HG03175 (cell line): ENCODE data around the gene GMDS.

ENCODE experiments used
- ATAC-seq: cut with Tn5 transposase; IDR thresholded peaks from one replicate; pipeline ENCODE4 v1.9.1; 2021; ENCODE audit warnings: mild to moderate bottlenecking, moderate library complexity; ENCODE audit not compliant: unreplicated experiment

GMDS gene

DNA sequence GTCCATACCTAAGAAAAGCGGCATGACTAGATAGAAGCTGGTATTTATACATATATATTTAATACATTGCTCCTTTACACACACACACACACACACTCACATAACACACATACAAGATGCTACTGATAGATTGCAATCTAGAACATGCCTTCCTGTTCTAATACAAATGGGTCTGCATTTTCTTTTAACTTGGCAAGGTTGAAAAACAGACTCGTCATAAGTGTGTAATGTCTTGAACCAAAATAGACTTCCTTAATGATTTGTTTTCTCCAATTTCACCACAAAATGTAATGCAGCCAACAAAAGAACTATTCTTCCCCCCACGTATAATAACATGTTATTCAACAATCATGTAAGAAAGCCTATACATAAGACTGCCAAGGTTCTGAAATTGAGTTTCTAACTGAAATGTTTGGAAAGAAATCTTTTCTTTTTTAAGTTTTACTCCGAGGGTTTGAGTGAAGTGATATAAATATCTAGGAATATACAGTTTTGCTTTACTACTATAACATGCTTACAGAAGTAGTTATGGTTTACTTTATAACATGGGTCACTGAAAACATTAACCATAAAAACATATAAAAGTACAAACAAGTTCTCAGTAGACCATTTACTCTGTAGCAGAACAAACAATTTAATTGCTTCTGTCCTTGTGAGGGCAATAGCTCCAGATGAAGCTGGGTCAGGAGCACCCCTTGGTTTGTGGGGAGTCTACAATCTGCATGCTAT lies 428.2 kb downstream of the GMDS start:
- no peak for ATAC-seq

GRCh38 chr6:1815827-1816452 lies 429.5 kb downstream of the GMDS start:
- ATAC-seq, result no peak

DNA sequence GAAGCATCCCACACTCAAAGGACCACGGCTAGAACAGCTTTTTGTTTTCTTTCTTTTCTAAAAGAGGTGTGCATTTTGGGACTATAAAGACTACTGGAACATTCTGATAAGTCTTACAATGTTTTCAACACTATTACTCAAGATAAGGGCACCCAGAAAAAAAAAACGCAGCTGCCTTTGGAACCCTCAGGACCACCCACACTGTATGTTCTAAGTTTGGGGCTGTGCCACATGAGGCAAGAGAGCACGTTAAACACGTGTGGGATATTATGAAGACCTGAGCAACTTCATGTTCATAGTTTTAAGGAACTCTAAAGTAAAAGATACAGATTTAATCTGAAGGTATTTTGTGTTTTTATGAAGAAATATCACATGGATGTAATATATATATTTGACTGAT lies 431.1 kb downstream of the GMDS start:
- ATAC-seq, result no peak

GRCh38 chr6:1812487-1812886 lies 432.9 kb downstream of the GMDS start:
- no peak for ATAC-seq

- ATAC-seq, result no peak
Measured at GRCh38 chr6:1812034-1812433, 433.4 kb downstream of the GMDS start.

DNA sequence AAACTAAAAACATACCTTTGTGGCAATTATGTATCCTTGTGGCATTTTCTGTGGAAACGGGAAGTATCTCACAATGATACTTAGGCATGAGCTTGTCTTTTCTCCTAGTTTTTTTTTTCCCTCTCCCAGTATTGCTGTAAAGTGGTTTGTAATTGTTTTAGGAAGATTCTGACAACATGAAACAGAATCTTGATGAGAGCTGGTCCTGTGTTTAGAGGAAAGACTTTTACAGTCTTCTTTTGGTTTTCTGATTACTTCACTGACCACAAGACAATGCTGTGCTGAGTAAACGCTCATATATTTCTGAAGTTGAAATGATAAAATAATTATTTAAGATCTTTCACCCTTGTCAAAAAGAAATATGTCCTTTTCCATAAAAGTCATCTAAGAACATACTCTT lies 434.5 kb downstream of the GMDS start:
- ATAC-seq, result no peak

GRCh38 chr6:1809291-1809988 lies 436.0 kb downstream of the GMDS start:
- ATAC-seq, result no peak

GRCh38 chr6:1806935-1807334 lies 438.5 kb downstream of the GMDS start:
- no peak for ATAC-seq

DNA sequence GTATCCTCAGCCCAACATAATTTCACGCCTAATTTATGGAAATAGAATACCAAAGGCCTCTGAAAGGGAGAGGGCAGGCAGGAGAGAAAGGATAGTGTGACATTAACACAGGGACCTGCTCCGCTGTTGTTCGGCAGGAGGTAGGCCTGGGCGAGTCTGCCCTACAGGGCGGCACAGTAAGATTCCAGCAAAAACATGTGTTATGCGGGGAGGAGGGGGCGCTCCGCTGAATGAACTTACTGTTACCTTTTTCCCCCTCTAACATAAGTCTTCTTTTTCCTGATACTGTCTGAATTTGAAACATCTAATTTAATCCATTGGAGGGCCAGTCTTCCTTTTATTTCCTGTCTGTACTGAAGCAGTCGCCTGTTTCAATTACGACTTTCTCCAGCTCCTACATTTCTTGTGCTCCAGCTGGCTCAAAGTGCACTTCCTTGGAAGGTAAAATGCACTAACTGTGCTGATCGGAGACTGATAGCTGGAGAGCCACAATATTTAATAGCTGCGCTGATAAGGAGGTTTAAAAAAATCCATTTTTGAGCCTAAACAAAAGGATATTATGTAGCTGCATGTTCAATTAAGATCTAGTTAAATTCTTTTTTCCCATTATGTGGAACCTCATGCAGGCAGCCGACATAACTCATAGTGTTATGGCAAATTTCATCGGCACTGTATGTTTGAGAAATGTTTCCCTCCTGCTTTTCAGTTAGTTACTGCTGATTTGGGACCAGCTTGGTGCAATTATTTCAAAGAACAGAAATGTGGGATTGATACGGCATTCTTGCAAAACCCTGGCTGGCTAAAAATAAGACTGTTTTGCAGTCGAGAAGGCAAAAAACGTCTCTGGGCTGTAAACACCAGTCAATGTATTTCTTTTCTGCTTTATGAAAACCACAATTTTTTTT lies 442.7 kb downstream of the GMDS start:
- ATAC-seq, result no peak

DNA sequence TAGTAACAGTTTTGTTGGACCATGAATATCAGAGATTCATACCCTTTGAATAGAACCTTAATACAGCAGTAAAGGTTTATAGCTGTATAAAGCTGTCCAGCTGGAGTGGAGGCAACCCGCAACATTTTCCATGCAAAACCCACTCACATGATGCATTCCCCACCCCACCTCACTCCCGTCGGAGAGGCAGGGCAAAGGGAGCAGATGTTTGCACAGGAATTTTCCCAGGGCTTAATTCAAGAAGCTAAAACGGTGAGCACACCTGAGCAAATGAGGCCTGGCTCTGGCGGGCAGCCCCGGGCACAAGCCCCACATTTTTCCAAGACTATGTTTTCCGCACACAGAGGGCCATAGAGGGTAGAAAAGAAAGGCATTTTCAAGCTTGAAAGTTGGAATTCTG lies 444.0 kb downstream of the GMDS start:
- no peak for ATAC-seq

DNA sequence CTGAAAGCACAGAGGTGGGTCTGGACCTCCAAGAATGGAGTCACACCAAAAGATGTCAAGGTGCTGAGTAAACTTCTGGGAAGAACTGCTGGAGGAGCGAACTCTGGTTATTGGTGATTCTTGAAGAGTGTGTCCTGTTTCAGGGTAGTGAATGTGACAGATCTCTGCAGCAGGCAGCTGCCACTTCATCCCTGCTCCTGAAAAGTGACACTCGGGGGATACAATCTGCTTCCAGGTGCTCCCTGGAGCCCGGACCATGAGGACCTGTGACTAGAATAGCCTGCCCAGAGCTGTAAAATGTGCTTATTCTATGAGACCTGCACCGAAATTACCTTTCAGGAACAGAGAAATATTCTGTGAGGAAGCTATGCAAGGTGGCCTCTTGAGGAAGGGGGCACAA lies 444.6 kb downstream of the GMDS start:
- ATAC-seq, result no peak

- no peak for ATAC-seq
Measured at GRCh38 chr6:1798965-1799325, 446.5 kb downstream of the GMDS start.

GRCh38 chr6:1798303-1798964 lies 447.0 kb downstream of the GMDS start:
- no peak for ATAC-seq

DNA sequence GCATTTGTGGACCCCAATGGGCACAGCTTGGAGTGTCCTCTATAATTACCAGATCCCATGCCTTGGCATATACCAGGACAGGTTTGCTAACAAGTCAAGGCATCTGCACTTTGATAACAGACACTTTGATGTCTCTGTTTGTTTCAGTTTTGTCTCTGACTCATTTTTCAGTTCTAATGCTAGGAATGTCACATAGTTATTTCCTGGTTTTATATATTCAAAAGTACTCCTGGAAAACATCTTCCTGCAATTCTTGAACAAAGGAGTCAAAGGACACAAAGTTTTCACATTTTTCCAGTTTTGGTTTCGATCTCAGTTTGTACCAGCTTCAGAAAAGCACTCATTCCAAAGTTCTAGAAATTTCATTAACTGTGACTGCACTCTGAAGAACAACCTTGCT lies 447.6 kb downstream of the GMDS start:
- ATAC-seq, result peak; percentile 10

DNA sequence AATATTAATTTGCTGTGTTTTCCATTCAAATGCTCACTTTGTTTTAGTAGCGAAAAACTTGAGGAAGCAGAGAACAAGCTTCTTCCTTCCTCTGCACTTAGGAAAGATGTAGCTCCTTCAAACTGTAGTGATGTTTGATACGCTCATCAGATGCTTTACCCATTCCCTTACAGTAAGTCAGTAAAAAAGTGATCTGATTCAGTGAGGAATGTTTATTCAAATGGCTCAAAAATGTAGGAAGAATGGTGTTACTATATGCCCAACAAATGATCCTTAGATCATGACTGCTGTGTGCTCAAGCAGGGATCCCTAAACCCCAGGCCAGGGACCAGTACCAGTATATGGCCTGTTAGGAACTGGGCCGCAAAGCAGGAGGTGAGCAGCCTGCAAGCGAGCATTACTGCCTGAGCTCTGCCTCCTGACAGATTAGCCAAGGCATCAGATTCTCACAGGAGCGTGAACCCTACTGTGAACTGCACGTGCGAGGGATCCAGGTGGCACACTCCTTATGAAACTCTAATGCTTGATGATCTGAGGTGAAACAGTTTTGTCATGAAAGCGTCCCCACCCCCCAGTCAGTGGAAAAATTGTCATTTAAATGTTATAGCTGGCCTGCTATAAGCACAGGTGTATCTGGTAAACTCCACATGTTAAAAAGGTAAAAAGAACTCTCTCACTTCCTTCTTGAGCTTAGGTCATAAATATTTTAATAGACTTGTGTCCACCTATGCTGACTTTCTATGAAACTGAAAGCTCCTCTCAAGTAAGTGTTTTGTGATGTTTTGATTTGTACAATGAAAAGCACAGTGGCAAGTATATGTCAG lies 448.5 kb downstream of the GMDS start:
- ATAC-seq, result peak; percentile 86

DNA sequence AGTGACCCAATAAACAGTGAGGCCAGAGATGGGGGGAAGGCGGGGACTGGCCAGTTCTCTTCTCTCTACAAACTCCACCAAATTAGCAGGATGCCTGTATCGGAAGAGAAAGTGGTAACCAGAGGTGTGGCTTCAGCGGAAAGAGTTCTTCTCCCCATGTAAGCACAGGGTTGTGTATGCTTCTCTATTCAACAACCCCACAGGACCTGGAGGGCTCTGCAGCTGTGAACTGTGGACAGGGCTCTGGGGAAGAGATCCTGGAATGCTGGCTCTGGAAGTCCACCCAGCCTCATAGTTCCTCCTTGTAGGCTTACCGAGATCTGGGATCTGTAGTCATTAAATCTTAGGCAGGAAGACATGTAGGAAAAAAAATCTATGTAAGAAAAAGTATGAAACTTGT lies 449.5 kb downstream of the GMDS start:
- no peak for ATAC-seq

- peak; percentile 55 for ATAC-seq
Measured at GRCh38 chr6:1792989-1793388, 452.4 kb downstream of the GMDS start.

DNA sequence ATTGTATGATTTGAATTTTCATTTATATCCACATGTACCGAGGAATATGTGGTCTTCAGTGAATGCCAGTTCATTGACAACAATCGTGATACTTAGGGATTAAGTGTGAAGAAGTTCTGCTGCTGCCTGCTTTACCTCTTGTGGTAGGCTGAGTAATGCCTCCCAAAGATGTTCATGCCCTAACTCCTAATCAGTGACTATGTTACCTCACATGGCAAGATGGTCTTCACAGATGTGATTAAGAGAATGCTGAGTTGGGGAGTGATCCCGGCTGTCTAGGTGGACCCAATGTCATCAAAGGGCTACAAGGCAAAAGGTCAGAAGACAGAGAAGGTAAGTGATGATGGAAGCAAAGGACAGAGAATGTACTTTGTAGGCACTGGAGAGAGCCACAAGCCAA lies 454.7 kb downstream of the GMDS start:
- no peak for ATAC-seq

DNA sequence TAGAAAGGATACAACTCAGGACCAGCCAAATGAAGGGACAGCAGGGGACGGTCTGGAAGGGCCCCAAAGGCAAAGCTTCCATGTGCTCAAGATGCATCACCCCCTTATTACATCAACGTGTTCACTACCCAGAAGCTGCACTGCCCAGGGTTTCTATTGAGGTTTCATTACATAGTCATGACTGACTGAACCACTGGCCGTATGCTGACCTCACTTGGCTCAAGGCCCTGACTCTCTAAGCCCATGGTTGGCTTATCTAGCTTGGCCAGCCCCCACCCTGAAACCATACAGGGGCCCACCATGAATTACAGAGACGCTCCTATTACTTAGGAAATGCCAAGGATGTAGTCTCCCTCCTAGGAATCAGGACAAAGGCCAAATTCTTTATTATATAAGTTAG lies 456.3 kb downstream of the GMDS start:
- ATAC-seq, result no peak

DNA sequence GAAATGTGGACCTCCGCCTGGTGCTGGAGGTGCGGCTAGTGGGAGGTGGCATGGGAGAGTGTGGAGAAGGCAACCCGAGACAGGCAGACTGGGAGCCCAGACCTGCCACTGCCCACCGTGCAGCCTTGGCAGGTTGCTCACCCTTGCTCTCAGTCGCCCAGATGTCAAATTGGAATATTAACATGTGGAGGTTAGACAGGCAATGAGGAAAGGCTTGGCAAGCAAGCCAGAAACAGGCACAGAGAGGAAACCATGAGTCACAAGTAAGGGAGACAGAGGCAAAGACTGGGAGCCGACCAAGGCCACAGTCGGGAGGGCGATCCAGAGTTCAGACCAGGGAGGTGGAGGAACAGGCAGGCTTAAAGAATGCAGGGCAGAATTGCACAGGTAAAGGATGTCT lies 457.5 kb downstream of the GMDS start:
- ATAC-seq, result no peak
